Hematopoietic multipotent progenitor cell treated with erythropoietin and hydrocortisone succinate and interleukin-3 and kit ligand, for 8 days (in vitro differentiated cells): ENCODE measurements around the gene TAS2R14.

Experiments used
- DNase-seq: peaks from one replicate; pipeline ENCODE4 v3.0.0-alpha.2; 2015

The TAS2R14 gene

GRCh38 chr12:10939163-10939562, at the start of gene TAS2R14:
Gene TAS2R14, minus strand, starts transcription at chr12:10939263. Its CDS starts 56 bp downstream, at chr12:10939207.
- DNase-seq, result no peak

GRCh38 chr12:10986812-10987211, 47.7 kb upstream of the TAS2R14 start, which contains the start of gene TAS2R50:
Gene TAS2R50, minus strand, starts transcription at chr12:10986912. Its CDS starts 52 bp downstream, at chr12:10986860.
- DNase-seq, result no peak

- DNase-seq, result no peak
Measured at GRCh38 chr12:10982244-10982643, 43.2 kb upstream of the TAS2R14 start.

- DNase-seq, result no peak
Measured at GRCh38 chr12:10974965-10975364, 35.9 kb upstream of the TAS2R14 start.

GRCh38 chr12:10968765-10969456, 29.8 kb upstream of the TAS2R14 start:
- no peak for DNase-seq

- DNase-seq, result no peak
Measured at GRCh38 chr12:10967409-10967808, 28.3 kb upstream of the TAS2R14 start.

GRCh38 chr12:10966314-10966713, 27.3 kb upstream of the TAS2R14 start:
- no peak for DNase-seq

- no peak for DNase-seq
Measured at GRCh38 chr12:10965476-10965875, 26.4 kb upstream of the TAS2R14 start.

- peak; percentile 67 for DNase-seq
Measured at GRCh38 chr12:10960211-10960610, 21.1 kb upstream of the TAS2R14 start.

GRCh38 chr12:10959804-10960203, 20.7 kb upstream of the TAS2R14 start:
- no peak for DNase-seq

- DNase-seq, result no peak
Measured at GRCh38 chr12:10957741-10958140, 18.7 kb upstream of the TAS2R14 start.

- DNase-seq, result no peak
Measured at GRCh38 chr12:10956085-10956484, 17.0 kb upstream of the TAS2R14 start.

GRCh38 chr12:10952645-10953044, 13.6 kb upstream of the TAS2R14 start:
- no peak for DNase-seq

GRCh38 chr12:10943167-10943566, 4.1 kb upstream of the TAS2R14 start:
- DNase-seq, result no peak

- no peak for DNase-seq
Measured at GRCh38 chr12:10941916-10942607, 3.0 kb upstream of the TAS2R14 start.

- DNase-seq, result no peak
Measured at GRCh38 chr12:10941369-10941768, 2.3 kb upstream of the TAS2R14 start.

- DNase-seq, result no peak
Measured at GRCh38 chr12:10940389-10940788, 1.3 kb upstream of the TAS2R14 start.

- no peak for DNase-seq
Measured at GRCh38 chr12:10936506-10936905, 2.6 kb downstream of the TAS2R14 start.

GRCh38 chr12:10928746-10929286, 10.2 kb downstream of the TAS2R14 start, which contains the start of gene PRH2:
Gene PRH2, plus strand, starts transcription at chr12:10929236. Its CDS starts 38 bp downstream, at chr12:10929274.
- no peak for DNase-seq

GRCh38 chr12:10926269-10926668, 12.8 kb downstream of the TAS2R14 start:
- DNase-seq, result no peak

- DNase-seq, result no peak
Measured at GRCh38 chr12:10919809-10920208, 19.3 kb downstream of the TAS2R14 start.

- no peak for DNase-seq
Measured at GRCh38 chr12:10910380-10910779, 28.7 kb downstream of the TAS2R14 start.

- DNase-seq, result no peak
Measured at GRCh38 chr12:10909462-10909861, 29.6 kb downstream of the TAS2R14 start, which contains the start of gene TAS2R13. Gene TAS2R13, minus strand, starts transcription at chr12:10909562. Its CDS starts 264 bp downstream, at chr12:10909298.

- DNase-seq, result no peak
Measured at GRCh38 chr12:10904686-10905085, 34.4 kb downstream of the TAS2R14 start.
